Measurements from ENCODE around the gene PGM5. TPM values are rescaled to one million over a fixed set of nuclear protein-coding genes. Genes with fewer than 3 reads are reported as not detected.

The PGM5 gene
- total and polyA plus RNA-seq, 2 donors (not counting 3 experiments of a cell fraction or from before 2014, with no cell fraction given): 0.14 to 1.9 TPM

DNA sequence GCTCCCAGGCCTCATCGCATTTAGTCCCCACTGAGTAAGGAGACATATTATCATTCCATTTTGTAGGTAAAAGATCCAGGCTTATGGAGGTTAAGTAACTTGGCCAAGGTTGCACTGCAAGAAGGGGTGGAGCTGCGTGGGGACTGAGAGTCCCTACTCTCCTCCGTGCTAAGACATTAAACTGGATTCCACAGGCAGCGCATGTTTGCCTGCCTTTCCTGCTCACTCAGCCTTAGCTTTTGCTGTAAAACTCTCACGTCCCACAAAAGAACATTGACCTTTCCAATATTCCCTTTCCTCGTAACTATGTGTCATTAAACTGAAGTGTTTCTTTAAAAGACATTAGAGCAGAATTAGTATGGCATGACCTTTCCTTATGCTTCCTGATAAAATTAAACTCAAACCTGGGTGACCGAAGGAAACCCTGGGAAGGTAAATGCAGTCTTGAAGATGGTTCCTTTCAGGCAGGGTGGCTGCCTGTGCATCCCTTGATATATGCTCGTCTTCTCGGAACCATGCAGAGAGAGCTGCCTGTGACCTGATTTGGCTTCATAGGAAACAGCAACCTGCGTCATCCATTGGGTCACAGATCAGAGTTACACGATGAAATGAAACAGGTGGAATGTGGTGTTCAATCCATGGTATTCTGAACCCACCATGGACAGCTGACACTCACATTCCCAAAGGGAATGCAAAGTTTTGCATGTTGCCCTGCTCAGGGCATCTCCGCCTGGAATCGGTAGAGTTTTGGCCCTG lies 98.3 kb downstream of the PGM5 start:
- H3K9ac ChIP-seq (replicated peaks; ENCODE audit: extremely low read depth, insufficient read depth, low read length): no peak overlapping the region
- H3K9me1 ChIP-seq (replicated peaks; ENCODE audit: control insufficient read depth, extremely low read depth, insufficient read depth, low read length): no peaks in the 10 kb centered on the region
- no peaks in the 10 kb centered on the region for H3K27me3 ChIP-seq (ENCODE audit: control insufficient read depth in 2 of 2, insufficient read depth in 2 of 2, low read length in 2 of 2)
- no peaks in the 10 kb centered on the region for H3K9me3 ChIP-seq (replicated peaks; ENCODE audit: control insufficient read depth, insufficient read depth, low read length)
- no TSS peak for BruUV-seq (replicated peaks)
- no peaks in the 10 kb centered on the region for H3K36me3 ChIP-seq (ENCODE audit: control insufficient read depth in 2 of 2, extremely low read depth in 1 of 2, insufficient read depth in 2 of 2, low read length in 2 of 2)
- no peak overlapping the region for H2AFZ ChIP-seq (ENCODE audit: low read depth, low read length)
- ChIA-PET POLR2A (no interaction called here), CTCF (no interaction called here)
- dilution Hi-C loops (cut with MboI; ENCODE audit: extremely low pct_ligation_motif_present, low sequenced_read_pairs): no loop called here
- intact Hi-C loops (cut with micrococcal nuclease): no loop called here
- H4K20me1 ChIP-seq (replicated peaks; ENCODE audit: control insufficient read depth, extremely low read depth, insufficient read depth, low read length): no peaks in the 10 kb centered on the region
- no peak overlapping the region for H3K4me2 ChIP-seq (ENCODE audit: insufficient read depth, low read length)
- TF ChIP-seq EZH2 (IDR thresholded peaks at IDR 0.05; ENCODE audit: borderline replicate concordance, low read depth, low read length, severe bottlenecking): no peak
- TF ChIP-seq POLR2AphosphoS5 (IDR thresholded peaks at IDR 0.05; ENCODE audit: insufficient read depth, low read depth, low read length): no peak
- TF ChIP-seq POLR2A (IDR thresholded peaks at IDR 0.05; ENCODE audit: low read depth, low read length): no peak
- TF ChIP-seq FOS (IDR thresholded peaks at IDR 0.05; ENCODE audit: borderline replicate concordance, insufficient read depth, low read length): no peak
- no peak for TF ChIP-seq JUN (IDR thresholded peaks at IDR 0.05; ENCODE audit: borderline replicate concordance, insufficient read depth, insufficient read length, low read depth)
- TF ChIP-seq, protein P1, sequence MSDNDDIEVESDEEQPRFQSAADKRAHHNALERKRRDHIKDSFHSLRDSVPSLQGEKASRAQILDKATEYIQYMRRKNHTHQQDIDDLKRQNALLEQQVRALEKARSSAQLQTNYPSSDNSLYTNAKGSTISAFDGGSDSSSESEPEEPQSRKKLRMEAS (IDR thresholded peaks at IDR 0.05; ENCODE audit: insufficient read depth, insufficient read length): no peak
- TF ChIP-seq GATA2 (IDR thresholded peaks at IDR 0.05; ENCODE audit: insufficient read depth, insufficient read length, low read depth, low read length): no peak
- TF ChIP-seq, protein P2, sequence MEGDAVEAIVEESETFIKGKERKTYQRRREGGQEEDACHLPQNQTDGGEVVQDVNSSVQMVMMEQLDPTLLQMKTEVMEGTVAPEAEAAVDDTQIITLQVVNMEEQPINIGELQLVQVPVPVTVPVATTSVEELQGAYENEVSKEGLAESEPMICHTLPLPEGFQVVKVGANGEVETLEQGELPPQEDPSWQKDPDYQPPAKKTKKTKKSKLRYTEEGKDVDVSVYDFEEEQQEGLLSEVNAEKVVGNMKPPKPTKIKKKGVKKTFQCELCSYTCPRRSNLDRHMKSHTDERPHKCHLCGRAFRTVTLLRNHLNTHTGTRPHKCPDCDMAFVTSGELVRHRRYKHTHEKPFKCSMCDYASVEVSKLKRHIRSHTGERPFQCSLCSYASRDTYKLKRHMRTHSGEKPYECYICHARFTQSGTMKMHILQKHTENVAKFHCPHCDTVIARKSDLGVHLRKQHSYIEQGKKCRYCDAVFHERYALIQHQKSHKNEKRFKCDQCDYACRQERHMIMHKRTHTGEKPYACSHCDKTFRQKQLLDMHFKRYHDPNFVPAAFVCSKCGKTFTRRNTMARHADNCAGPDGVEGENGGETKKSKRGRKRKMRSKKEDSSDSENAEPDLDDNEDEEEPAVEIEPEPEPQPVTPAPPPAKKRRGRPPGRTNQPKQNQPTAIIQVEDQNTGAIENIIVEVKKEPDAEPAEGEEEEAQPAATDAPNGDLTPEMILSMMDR (IDR thresholded peaks at IDR 0.05; ENCODE audit: extremely low read depth in 1 of 2, insufficient read depth in 1 of 2, low read depth in 1 of 2, low read length in 2 of 2): no peak
- no peak for TF ChIP-seq MYC (IDR thresholded peaks at IDR 0.05; ENCODE audit: low read depth, low read length)
- H3K27ac ChIP-seq (ENCODE audit: insufficient read depth, low read depth, low read length): no peak overlapping the region
- H3K4me1 ChIP-seq (ENCODE audit: control insufficient read depth, extremely low read depth, insufficient read depth, low read length): no peaks in the 10 kb centered on the region
- H3K79me2 ChIP-seq (ENCODE audit: control insufficient read depth, insufficient read depth, low read length): no peaks in the 10 kb centered on the region
- DNase-seq (ENCODE audit: low read depth, low spot score) (no peak), FAIRE-seq (no peak)
- no peak overlapping the region for H3K4me3 ChIP-seq (replicated peaks in 1 of 3; ENCODE audit: insufficient read depth in 1 of 3, low read depth in 1 of 3, low read length in 3 of 3)
